Cardiac septum (tissue), 1 donor: ENCODE data around the gene GNG2. TPM values are rescaled to one million over a fixed set of nuclear protein-coding genes. Genes with fewer than 3 reads are reported as not detected.
A peak's percentile ranks its signal among the peaks of the same experiment; 100 is the strongest.

ENCODE experiments used
- DNase-seq: peaks from one replicate; pipeline ENCODE4 v3.0.0-alpha.2; 2020; ENCODE audit warnings: low spot score
- intact Hi-C: fragments of 100-400 bp; cut with DNase I; formaldehyde crosslinking; loops from one replicate; pipeline ENCODE4 v1.14.0; 2022
- total RNA-seq: library from RNA; stranded (reverse); fragmentation: NEBNext Ultra II Directional; extraction: Animal tissue kit (Norgen Biotek cat#: 25700); gene quantifications from one replicate; pipeline ENCODE4 v1.2.1, GENCODE V29; 2021
- donor health status: DM: no; HTN: no; CAD: no.

GNG2 gene
- total RNA-seq, 1 donor from 2014 or later = 7.0 TPM

GRCh38 chr14:51977075-51977474, 116.7 kb downstream of the GNG2 start:
- intact Hi-C loops = loop anchor here (10.0 kb wide), 1 partner anchor 122 kb away; no protein-coding TSS in a partner anchor
- DNase-seq = no peak

- DNase-seq = no peak
- intact Hi-C loops = loop anchor here (2.0 to 10.0 kb wide), 2 partner anchors 124 to 194 kb away; no protein-coding TSS in a partner anchor
Measured at GRCh38 chr14:51978681-51979085, 118.3 kb downstream of the GNG2 start.

GRCh38 chr14:51979088-51979709, 118.8 kb downstream of the GNG2 start:
- DNase-seq = peak; percentile 90
- intact Hi-C loops = loop anchor here (2.0 to 10.0 kb wide), 2 partner anchors 124 to 194 kb away; no protein-coding TSS in a partner anchor

- intact Hi-C loops = loop anchor here (10.0 kb wide), 1 partner anchor 697 kb away; no protein-coding TSS in a partner anchor
- DNase-seq = no peak
Measured at GRCh38 chr14:51981218-51981854, 120.9 kb downstream of the GNG2 start.

GRCh38 chr14:51988221-51988620, 127.8 kb downstream of the GNG2 start:
- intact Hi-C loops = loop anchor here (10.0 kb wide), 1 partner anchor 703 kb away; no protein-coding TSS in a partner anchor
- DNase-seq = no peak

GRCh38 chr14:51989293-51990234, 129.2 kb downstream of the GNG2 start, which contains the start of gene RTRAF:
RTRAF (plus strand) TSS chr14:51989546; CDS start chr14:51989640, 94 bp downstream.
- DNase-seq = peak; percentile 98
- intact Hi-C loops = loop anchor here (10.0 kb wide), 1 partner anchor 705 kb away; no protein-coding TSS in a partner anchor

- no peak for DNase-seq
- intact Hi-C loops = no loop called here
Measured at GRCh38 chr14:51990488-51990887, 130.1 kb downstream of the GNG2 start.

GRCh38 chr14:51993285-51993920, 133.0 kb downstream of the GNG2 start:
- no peak for DNase-seq
- intact Hi-C loops = no loop called here

- intact Hi-C loops = loop anchor here (1.0 kb wide), 1 partner anchor 135 kb away; no protein-coding TSS in a partner anchor
- DNase-seq = no peak
Measured at GRCh38 chr14:51996148-51996746, 135.8 kb downstream of the GNG2 start.

- DNase-seq = no peak
- intact Hi-C loops = no loop called here
Measured at GRCh38 chr14:51998348-51998747, 137.9 kb downstream of the GNG2 start.

GRCh38 chr14:51999084-51999483, 138.7 kb downstream of the GNG2 start:
- no peak for DNase-seq
- intact Hi-C loops = no loop called here

GRCh38 chr14:52000019-52000582, 139.7 kb downstream of the GNG2 start:
- intact Hi-C loops = no loop called here
- no peak for DNase-seq

- no peak for DNase-seq
- intact Hi-C loops = no loop called here
Measured at GRCh38 chr14:52000696-52001095, 140.3 kb downstream of the GNG2 start.

- no peak for DNase-seq
- intact Hi-C loops = no loop called here
Measured at GRCh38 chr14:52002542-52002941, 142.1 kb downstream of the GNG2 start.

- intact Hi-C loops = no loop called here
- no peak for DNase-seq
Measured at GRCh38 chr14:52003324-52003723, 142.9 kb downstream of the GNG2 start.

GRCh38 chr14:52005625-52006024, 145.2 kb downstream of the GNG2 start:
- no peak for DNase-seq
- intact Hi-C loops = no loop called here

- no peak for DNase-seq
- intact Hi-C loops = no loop called here
Measured at GRCh38 chr14:52006361-52006760, 145.9 kb downstream of the GNG2 start.

GRCh38 chr14:52007211-52007610, 146.8 kb downstream of the GNG2 start:
- intact Hi-C loops = no loop called here
- no peak for DNase-seq

GRCh38 chr14:52007637-52008036, 147.2 kb downstream of the GNG2 start:
- intact Hi-C loops = no loop called here
- no peak for DNase-seq
